Measurements from ENCODE around the gene MRPS15.
A peak's percentile ranks its signal among the peaks of the same experiment; 100 is the strongest.
"Not testable (repeated sequence)": the region's sequence is repeated elsewhere in the genome, so short reads cannot be mapped to it uniquely, and the experiment has no call there.

The MRPS15 gene

GRCh38 chr1:36486439-36487335 is 22.5 kb upstream of the MRPS15 start:
- DNase-seq: peak; percentile 58
- in situ Hi-C loops (cut with MboI; ENCODE audit: low pct_unique_long_range_greater_than_20kb, low sequenced_read_pairs): no loop called here

GRCh38 chr1:36486093-36486438 is 21.9 kb upstream of the MRPS15 start:
- no peak for DNase-seq
- in situ Hi-C loops (cut with MboI; ENCODE audit: low pct_unique_long_range_greater_than_20kb, low sequenced_read_pairs): no loop called here

GRCh38 chr1:36484099-36484498 is 19.9 kb upstream of the MRPS15 start:
- DNase-seq: no peak
- in situ Hi-C loops (cut with MboI; ENCODE audit: low pct_unique_long_range_greater_than_20kb, low sequenced_read_pairs): no loop called here

- DNase-seq: peak; percentile 55
- in situ Hi-C loops (cut with MboI; ENCODE audit: low pct_unique_long_range_greater_than_20kb, low sequenced_read_pairs): no loop called here
These were observed 18.7 kb upstream of the MRPS15 start, which contains the start of gene CSF3R for GRCh38 chr1:36482724-36483388. Gene CSF3R (minus strand): TSS chr1:36482913. CDS start chr1:36479496, 3,417 bp downstream.

DNA sequence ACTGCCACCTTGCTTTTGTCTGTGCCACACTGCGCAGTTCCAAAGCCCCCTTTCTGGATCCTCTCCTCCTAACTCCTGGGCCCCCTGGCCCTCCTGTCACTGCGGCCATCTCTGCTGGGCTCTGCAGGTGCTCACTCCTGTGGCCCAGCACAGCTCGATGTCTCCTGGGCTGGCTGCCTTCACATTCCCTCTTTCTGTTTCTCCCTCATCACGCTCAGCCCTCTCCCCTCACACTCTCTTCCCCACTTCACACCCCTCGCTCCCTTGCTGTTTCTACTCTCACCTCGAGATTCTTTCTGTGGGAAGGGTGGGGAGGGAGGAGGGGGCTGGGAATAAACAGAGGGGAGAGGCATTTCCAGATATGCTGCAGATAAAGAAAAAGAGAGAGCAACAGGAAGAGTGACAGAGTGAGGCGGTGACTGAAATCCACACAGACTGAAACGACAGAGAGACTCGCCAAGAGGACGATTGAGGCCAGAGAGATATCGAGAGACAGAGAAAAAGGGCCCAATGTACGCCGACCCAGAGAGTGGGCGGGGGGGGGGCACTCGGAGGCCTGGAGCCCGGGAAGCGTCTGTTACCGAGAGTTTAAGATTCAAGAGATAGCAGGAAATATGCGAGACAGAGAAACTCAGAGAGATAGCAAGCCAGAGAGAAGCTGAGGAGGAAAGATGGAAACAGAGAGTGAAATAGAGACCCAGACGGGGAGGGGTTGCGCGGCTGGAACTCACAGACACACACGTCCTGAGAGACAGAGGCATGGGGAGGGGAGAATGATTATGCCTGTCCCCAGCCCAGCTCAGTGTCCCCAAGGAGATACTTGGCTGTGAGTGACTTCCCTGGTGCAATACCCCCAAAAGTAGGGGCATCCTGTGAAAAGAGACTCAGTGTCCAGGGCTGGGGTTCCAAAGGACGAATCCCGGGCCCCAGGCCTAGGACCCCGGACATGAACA is 17.9 kb upstream of the MRPS15 start:
- in situ Hi-C loops (cut with MboI; ENCODE audit: low pct_unique_long_range_greater_than_20kb, low sequenced_read_pairs): no loop called here
- no peak for DNase-seq

DNA sequence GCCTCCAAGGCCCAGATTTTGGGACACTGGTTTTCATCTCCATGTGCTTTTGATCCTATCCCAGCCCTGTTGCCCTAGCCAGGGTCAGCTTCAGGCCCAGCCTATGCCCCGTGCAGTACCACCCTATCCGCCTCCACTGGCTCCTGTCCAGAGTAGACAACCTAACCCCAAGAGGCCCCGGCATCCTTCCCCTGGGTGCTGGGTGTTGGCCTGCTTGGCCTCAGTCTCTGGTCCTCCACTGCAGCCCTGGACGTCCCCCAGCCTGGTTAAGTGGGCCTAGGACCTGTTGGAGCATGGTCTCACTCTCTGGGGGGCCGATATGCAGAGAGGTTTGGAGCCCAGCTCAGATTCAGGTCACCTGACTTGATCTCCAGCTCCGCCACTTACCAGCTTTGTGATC is 16.9 kb upstream of the MRPS15 start:
- DNase-seq: no peak
- in situ Hi-C loops (cut with MboI; ENCODE audit: low pct_unique_long_range_greater_than_20kb, low sequenced_read_pairs): no loop called here

DNA sequence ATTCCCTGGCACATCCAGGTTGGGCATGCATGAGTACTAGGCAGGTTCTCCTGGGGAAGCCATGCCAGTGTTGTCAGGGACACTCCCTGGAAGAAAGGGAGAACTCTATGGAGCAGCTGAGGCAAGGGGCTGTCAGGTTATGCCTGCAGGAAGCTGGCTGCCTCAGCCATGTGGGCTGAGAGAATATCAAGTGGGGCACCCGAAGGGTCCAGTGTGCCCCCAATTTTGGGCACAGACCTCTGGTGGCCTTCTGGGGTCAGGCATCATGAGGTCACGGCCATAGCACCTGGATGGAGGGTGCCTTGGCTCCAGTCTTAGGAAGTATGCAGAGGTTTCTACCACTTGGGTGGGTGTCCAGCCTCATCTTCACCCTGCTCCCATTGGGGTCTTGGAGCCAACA is 16.0 kb upstream of the MRPS15 start:
- in situ Hi-C loops (cut with MboI; ENCODE audit: low pct_unique_long_range_greater_than_20kb, low sequenced_read_pairs): no loop called here
- DNase-seq: no peak

DNA sequence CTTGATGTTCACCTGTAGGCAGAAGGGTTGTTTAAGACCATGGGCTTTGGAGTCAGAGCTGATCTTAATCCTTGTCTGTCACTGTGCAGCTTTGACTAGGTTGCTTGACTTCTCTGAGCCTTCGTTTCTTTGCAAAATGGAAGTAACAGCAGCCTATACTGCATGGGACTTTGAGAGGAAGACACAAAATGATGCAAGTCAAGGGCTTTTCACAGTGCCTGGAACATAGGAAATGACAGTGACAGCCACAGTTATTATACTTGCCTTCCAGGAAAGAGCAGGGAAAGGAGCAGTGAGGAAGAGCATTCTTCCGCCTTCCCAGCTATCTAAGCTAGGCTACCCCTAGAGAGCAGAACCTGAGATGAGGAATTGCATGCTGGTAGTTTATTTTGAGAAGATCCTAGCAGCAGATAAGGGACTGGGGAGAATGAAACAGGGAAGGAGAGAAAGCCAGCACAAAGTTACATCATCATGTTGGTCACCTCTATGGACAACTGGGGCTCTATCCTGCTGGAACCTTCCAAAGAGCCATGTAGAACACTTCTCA is 15.4 kb upstream of the MRPS15 start:
- in situ Hi-C loops (cut with MboI; ENCODE audit: low pct_unique_long_range_greater_than_20kb, low sequenced_read_pairs): no loop called here
- peak; percentile 29 for DNase-seq

- DNase-seq; in situ Hi-C loops (cut with MboI; ENCODE audit: low pct_unique_long_range_greater_than_20kb, low sequenced_read_pairs): not testable (repeated sequence)
These were observed 13.4 kb upstream of the MRPS15 start for GRCh38 chr1:36477615-36478014.

DNA sequence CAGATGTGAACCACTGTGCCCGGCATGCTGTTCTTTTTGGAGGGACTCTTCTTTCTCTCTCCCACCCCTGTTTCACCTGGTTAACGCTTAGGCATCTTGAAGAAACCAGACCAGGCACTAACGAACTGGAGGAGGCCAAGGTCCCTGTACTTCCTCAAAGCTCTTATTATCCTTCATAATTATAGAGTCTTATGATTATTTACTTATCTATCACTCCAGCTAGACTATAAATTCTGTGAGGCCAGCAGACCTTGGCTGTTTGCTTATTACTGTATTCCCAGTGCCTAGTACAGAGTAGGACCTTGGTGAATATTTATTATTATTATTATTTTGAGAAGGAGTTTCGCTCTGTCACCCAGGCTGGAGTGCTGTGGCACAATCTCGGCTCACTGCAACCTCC is 12.8 kb upstream of the MRPS15 start:
- in situ Hi-C loops (cut with MboI; ENCODE audit: low pct_unique_long_range_greater_than_20kb, low sequenced_read_pairs): no loop called here
- DNase-seq: no peak

DNA sequence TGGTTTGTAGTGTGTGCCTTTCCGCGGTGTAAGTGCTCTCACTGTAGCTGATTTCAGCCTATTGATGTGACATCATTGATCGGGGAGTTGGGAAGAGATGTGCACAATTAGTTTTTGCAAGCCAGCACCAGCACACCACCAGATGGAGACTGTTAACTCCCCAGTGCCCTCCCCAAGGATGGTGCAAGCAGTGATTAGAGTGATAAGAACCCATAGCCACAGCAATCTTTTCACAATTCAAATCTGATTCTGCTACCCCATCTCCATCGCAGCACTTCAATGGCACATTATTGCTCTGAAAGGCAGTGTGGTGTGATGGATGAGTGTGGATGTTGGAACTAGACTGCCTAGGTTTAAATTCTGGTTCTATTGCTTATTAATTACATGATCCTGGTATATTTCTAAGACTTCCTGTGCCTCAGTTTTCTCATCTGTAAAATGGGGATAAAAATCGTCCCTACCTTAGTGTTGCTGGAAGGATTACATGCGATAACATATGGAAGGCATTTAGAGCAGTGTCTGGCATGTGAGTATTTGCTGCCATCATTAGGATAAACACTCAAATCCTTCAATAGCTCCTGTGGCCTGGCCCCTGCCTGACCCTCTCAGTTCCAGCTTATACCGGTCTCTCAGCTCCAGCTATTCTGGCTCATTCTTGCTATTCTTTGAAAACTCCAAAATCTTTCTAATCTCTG is 11.9 kb upstream of the MRPS15 start:
- no peak for DNase-seq
- in situ Hi-C loops (cut with MboI; ENCODE audit: low pct_unique_long_range_greater_than_20kb, low sequenced_read_pairs): no loop called here

DNA sequence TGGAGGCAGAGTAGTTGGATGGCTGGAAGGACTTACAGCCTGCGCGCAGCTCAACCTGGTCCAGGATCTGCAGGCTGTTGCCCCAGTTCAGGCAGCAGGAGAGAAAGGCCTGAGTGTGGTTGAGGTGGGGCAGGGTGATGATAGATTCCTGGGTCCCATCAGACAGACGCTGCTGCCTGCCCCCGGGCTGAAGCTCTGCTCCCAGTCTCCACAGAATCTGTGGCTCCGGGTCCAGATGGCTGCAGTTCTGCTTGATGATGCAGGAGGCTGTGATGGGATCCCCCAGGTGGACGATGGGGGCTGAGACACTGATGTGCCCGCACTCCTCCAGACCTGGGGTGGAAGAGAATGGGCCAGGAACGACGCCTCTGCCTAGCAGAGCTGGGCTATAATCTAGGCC is 11.2 kb upstream of the MRPS15 start:
- DNase-seq: no peak
- in situ Hi-C loops (cut with MboI; ENCODE audit: low pct_unique_long_range_greater_than_20kb, low sequenced_read_pairs): no loop called here

- no peak for DNase-seq
- in situ Hi-C loops (cut with MboI; ENCODE audit: low pct_unique_long_range_greater_than_20kb, low sequenced_read_pairs): no loop called here
These were observed 8.5 kb upstream of the MRPS15 start for GRCh38 chr1:36472656-36473055.

DNA sequence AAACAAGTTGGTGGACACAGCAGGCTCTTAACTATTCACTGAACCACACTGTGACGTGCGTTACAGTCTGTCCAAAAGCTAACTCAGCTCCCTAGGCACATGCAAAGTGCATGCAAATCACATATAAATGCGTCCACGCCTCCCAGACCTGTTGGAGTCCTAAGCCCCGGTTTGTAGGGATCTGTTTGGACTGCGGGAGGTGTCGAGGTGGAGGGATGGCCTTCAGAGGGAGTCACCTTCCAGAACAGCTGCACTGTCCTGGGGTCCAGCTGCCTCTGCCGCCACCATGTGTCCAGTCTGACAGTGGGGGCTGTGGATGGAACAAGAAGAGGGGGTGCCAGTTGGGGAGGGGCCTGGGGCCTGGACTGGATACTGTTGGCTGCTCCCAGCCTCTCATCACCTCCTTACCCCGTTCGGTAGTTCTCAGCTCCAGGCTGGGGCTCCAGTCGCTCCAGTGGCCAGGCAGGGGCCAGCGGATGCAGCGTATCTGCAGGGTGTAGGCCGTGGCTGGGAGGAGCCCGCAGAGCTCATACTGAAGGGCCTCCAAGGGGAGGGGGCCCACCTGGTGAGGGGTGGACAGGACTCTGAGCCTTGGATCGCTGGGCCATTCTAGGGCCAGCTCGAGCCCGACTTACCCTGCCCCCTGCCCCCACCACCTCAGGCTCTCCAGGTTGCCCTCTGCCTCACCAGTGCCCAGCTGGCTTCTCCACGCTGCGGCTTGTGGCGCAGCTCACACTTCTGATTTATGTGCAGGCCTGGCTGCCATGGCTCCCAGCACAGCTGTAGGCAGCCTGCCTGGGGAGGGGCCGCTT is 7.9 kb upstream of the MRPS15 start:
- in situ Hi-C loops (cut with MboI; ENCODE audit: low pct_unique_long_range_greater_than_20kb, low sequenced_read_pairs): no loop called here
- DNase-seq: no peak

GRCh38 chr1:36469163-36469562 is 5.0 kb upstream of the MRPS15 start:
- in situ Hi-C loops (cut with MboI; ENCODE audit: low pct_unique_long_range_greater_than_20kb, low sequenced_read_pairs): no loop called here
- no peak for DNase-seq

- DNase-seq: no peak
- in situ Hi-C loops (cut with MboI; ENCODE audit: low pct_unique_long_range_greater_than_20kb, low sequenced_read_pairs): no loop called here
These were observed 3.7 kb upstream of the MRPS15 start for GRCh38 chr1:36467700-36468455.

- no peak for DNase-seq
- in situ Hi-C loops (cut with MboI; ENCODE audit: low pct_unique_long_range_greater_than_20kb, low sequenced_read_pairs): no loop called here
These were observed 2.8 kb upstream of the MRPS15 start for GRCh38 chr1:36467027-36467410.

Data from KBM-7 (cell line).